Esophagus (tissue), 2 donors: ENCODE data around the gene NHLH2. TPM values are rescaled to one million over a fixed set of nuclear protein-coding genes. Genes with fewer than 3 reads are reported as not detected.

Experiments used
- H3K27ac ChIP-seq, 2 donors: one replicate each; pipeline ENCODE4 v1.5.1; 2013; ENCODE audit warnings: low read depth in 2 of 2, mild to moderate bottlenecking in 2 of 2, inconsistent platforms in 1 of 2, low read length in 1 of 2, moderate library complexity in 1 of 2
- H3K27me3 ChIP-seq, 2 donors: one replicate each; pipeline ENCODE4 v1.6.1; 2013; ENCODE audit warnings: low read length in 2 of 2, control low read depth in 1 of 2, mild to moderate bottlenecking in 1 of 2; ENCODE audit not compliant: insufficient read depth in 2 of 2, control insufficient read depth in 1 of 2
- H3K36me3 ChIP-seq, 2 donors: one replicate each; pipeline ENCODE4 v1.6.1; 2013; ENCODE audit warnings: low read length in 1 of 2; ENCODE audit not compliant: control insufficient read depth in 2 of 2, insufficient read depth in 2 of 2
- H3K4me1 ChIP-seq, 2 donors: one replicate each; pipeline ENCODE4 v1.6.1; 2013; ENCODE audit warnings: low read length in 1 of 2; ENCODE audit not compliant: control insufficient read depth in 2 of 2, insufficient read depth in 2 of 2
- H3K4me3 ChIP-seq, 2 donors: one replicate each; pipeline ENCODE4 v1.5.1; 2013; ENCODE audit warnings: low read length in 2 of 2, mild to moderate bottlenecking in 2 of 2, low read depth in 1 of 2, moderate library complexity in 1 of 2
- H3K9me3 ChIP-seq, 2 donors: one replicate each; pipeline ENCODE4 v1.6.1; 2013; ENCODE audit warnings: mild to moderate bottlenecking in 2 of 2, low read depth in 1 of 2, low read length in 1 of 2, moderate library complexity in 1 of 2; ENCODE audit not compliant: control insufficient read depth in 2 of 2, insufficient read depth in 1 of 2
- WGBS, 2 donors: extraction: QIAGEN DNeasy Blood & Tissue Kit; methylation state at CpG; one replicate each; pipeline ENCODE4 v1.1.7; 2013; 5-methylcytosine and 5-hydroxymethylcytosine counted together
- polyA plus RNA-seq, 2 donors: library from polyadenylated mRNA; stranded (reverse); fragments of 200-250 nt; gene quantifications; one replicate each; pipeline ENCODE4 v1.2.3, GENCODE V29; 2013
- donor health status: healthy with polysubstance abuse.
- donor health status: Bipolar disorder and iron deficiency.

NHLH2 gene
- polyA plus RNA-seq, 2 donors: 1.3 to 1.8 TPM

DNA sequence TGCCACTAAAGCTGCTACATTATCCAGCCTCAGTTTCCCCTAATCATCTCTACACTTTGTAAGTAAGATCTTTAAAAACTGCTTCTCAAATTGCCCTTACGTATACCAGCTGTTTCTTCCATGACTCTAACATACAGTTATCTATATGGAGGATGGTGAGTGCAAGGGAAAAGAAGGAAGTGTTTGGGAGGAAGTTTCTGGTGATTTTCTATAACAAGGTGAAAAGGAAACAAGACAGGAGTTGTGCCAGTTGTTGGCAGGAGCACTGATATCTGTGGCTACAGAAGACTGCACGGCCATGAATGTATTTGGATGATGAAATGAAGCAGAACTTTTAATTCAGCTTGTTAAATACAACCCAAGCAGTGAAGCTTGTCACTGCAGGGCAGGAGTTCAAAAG lies 32.3 kb upstream of the NHLH2 start:
- Histone ChIP-seq H3K27me3 (no peaks in the 10 kb centered on the region), H3K9me3 (no peaks in the 10 kb centered on the region), H3K4me1 (peaks cover 0 to 4% of the 10 kb centered on the region in 2 donors), H3K36me3 (no peaks in the 10 kb centered on the region), H3K27ac (no peak overlapping the region), H3K4me3 (no peak overlapping the region)
- WGBS, 2 donors: 39 to 46% methylated on average over 2 of the region's 2 CpGs

DNA sequence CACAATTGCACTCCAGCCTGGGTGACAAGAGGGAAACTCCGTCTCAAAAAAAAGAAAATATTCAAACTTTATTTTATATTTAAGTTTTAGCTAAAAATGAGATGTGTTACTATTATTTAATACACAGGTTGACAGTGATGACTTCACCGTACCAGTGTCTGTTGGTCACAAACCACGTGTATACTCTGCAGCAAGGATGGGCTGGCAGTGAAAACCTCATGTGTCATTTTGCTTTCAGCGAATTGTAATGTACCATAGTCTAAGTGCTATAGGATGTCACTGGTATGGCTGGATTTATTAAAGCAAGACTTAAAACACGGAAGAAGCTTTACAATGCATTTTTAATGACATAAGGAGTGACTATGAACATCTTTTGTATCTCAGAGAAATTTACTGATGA lies 28.1 kb upstream of the NHLH2 start:
- Histone ChIP-seq H3K27ac (no peak overlapping the region), H3K4me3 (no peak overlapping the region), H3K4me1 (peaks cover 0 to 4% of the 10 kb centered on the region in 2 donors), H3K9me3 (no peaks in the 10 kb centered on the region), H3K27me3 (no peaks in the 10 kb centered on the region), H3K36me3 (no peaks in the 10 kb centered on the region)
- WGBS, 2 donors: 65 to 68% methylated on average over 5 of the region's 5 CpGs

- Histone ChIP-seq H3K4me3 (no peak overlapping the region), H3K27me3 (no peaks in the 10 kb centered on the region), H3K27ac (no peak overlapping the region), H3K9me3 (no peaks in the 10 kb centered on the region), H3K36me3 (no peaks in the 10 kb centered on the region), H3K4me1 (no peaks in the 10 kb centered on the region)
- WGBS, 2 donors: 38 to 59% methylated on average over 1 of the region's 1 CpG
Observed at GRCh38 chr1:115867216-115867615, 26.3 kb upstream of the NHLH2 start.

- Histone ChIP-seq H3K36me3 (no peaks in the 10 kb centered on the region), H3K4me1 (no peaks in the 10 kb centered on the region), H3K27ac (no peak overlapping the region), H3K4me3 (no peak overlapping the region), H3K27me3 (no peaks in the 10 kb centered on the region), H3K9me3 (no peaks in the 10 kb centered on the region)
- 25 to 39% methylated on average over 4 of the region's 4 CpGs for WGBS, 2 donors
Observed at GRCh38 chr1:115865704-115866380, 24.9 kb upstream of the NHLH2 start.

GRCh38 chr1:115862403-115862802 lies 21.5 kb upstream of the NHLH2 start:
- no peak overlapping the region for H3K27ac ChIP-seq
- H3K27me3 ChIP-seq: no peaks in the 10 kb centered on the region
- H3K4me1 ChIP-seq: no peaks in the 10 kb centered on the region
- WGBS, 2 donors: 65 to 72% methylated on average over 7 of the region's 7 CpGs
- no peaks in the 10 kb centered on the region for H3K9me3 ChIP-seq
- no peak overlapping the region for H3K4me3 ChIP-seq
- no peaks in the 10 kb centered on the region for H3K36me3 ChIP-seq

DNA sequence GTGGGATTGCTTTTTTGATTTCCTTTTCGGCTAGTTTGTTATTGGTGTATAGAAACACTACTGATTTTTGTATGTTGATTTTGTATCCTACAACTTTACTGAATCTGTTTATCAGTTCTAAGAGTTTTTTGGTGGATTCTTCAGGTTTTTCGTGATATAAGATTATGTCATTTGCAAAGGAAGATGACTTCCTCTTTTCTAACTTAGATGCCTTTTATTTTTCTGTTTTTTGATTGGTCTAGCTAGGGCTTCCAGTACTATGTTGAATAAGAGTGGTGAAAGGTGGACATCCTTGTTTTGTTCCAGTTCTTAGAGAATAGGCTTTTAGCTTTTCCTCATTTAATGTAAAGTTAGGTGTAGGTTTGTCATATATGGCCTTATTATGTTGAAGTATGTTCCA lies 13.1 kb upstream of the NHLH2 start:
- Histone ChIP-seq H3K36me3 (no peaks in the 10 kb centered on the region), H3K4me1 (no peaks in the 10 kb centered on the region), H3K4me3 (no peak overlapping the region), H3K9me3 (no peaks in the 10 kb centered on the region), H3K27ac (no peak overlapping the region), H3K27me3 (no peaks in the 10 kb centered on the region)
- 55 to 81% methylated on average over 2 of the region's 2 CpGs for WGBS, 2 donors

DNA sequence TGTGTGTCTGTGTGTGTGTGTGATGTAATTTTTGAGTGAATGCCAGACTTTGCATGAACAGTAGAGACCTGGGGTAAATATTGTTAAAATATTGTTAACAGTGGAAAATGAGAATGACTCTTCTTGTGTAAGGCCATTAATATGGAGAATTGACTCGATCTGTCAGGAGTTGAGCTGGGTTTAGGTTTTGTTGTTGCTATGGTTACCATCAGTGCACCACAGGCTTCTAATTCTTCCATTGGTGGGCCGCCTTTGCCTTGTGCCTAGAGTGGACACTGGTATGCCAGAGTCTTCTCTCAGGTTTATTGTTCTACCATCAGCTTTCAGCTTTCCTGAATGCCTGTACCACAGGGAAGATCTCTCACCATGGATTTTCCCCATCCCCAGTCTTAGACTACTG lies 10.0 kb upstream of the NHLH2 start:
- H3K27me3 ChIP-seq: no peaks in the 10 kb centered on the region
- H3K27ac ChIP-seq: no peak overlapping the region
- no peaks in the 10 kb centered on the region for H3K36me3 ChIP-seq
- H3K4me3 ChIP-seq: no peak overlapping the region
- H3K9me3 ChIP-seq: no peaks in the 10 kb centered on the region
- 90 to 97% methylated on average over 2 of the region's 2 CpGs for WGBS, 2 donors
- H3K4me1 ChIP-seq: no peaks in the 10 kb centered on the region

- H3K27me3 ChIP-seq: no peaks in the 10 kb centered on the region
- no peak overlapping the region for H3K27ac ChIP-seq
- H3K9me3 ChIP-seq: no peaks in the 10 kb centered on the region
- H3K36me3 ChIP-seq: no peaks in the 10 kb centered on the region
- H3K4me1 ChIP-seq: no peaks in the 10 kb centered on the region
- 53 to 61% methylated on average over 1 of the region's 1 CpG for WGBS, 2 donors
- no peak overlapping the region for H3K4me3 ChIP-seq
Observed at GRCh38 chr1:115847787-115848186, 6.9 kb upstream of the NHLH2 start.

- Histone ChIP-seq H3K36me3 (no peaks in the 10 kb centered on the region), H3K4me3 (no peak overlapping the region), H3K4me1 (peaks cover 0 to 3% of the 10 kb centered on the region in 2 donors), H3K27me3 (no peaks in the 10 kb centered on the region), H3K9me3 (peaks cover 0 to 2% of the 10 kb centered on the region in 2 donors), H3K27ac (peak overlapping the region in 1 of 2 donors; percentile 46)
- 77 to 79% methylated on average over 1 of the region's 1 CpG for WGBS, 2 donors
Observed at GRCh38 chr1:115842948-115843347, 2.0 kb upstream of the NHLH2 start.

GRCh38 chr1:115839679-115840237 lies 1.2 kb downstream of the NHLH2 start:
- Histone ChIP-seq H3K36me3 (no peaks in the 10 kb centered on the region), H3K27ac (peak overlapping the region; percentile 68 to 75), H3K4me3 (peak overlapping the region; percentile 59), H3K27me3 (no peaks in the 10 kb centered on the region), H3K9me3 (peaks cover 0 to 2% of the 10 kb centered on the region in 2 donors), H3K4me1 (peaks cover 0 to 3% of the 10 kb centered on the region in 2 donors)
- 5 to 6% methylated on average over 23 of the region's 23 CpGs for WGBS, 2 donors
